ENCODE data around the gene TMEM91.
"Not testable (repeated sequence)": the region's sequence is repeated elsewhere in the genome, so short reads cannot be mapped to it uniquely, and the experiment has no call there.

Gene TMEM91

GRCh38 chr19:41376998-41377365, 649 bp downstream of the TMEM91 start:
- Histone ChIP-seq H3K4me1 (ENCODE audit: low read depth, poor library complexity, severe bottlenecking) (peaks cover 6% of the 10 kb centered on the region), H4K20me1 (ENCODE audit: insufficient read depth) (no peaks in the 10 kb centered on the region), H3K79me2 (ENCODE audit: insufficient read depth, low read depth) (no peaks in the 10 kb centered on the region), H3K36me3 (ENCODE audit: insufficient read depth) (no peaks in the 10 kb centered on the region), H3K4me3 (IDR thresholded peaks at IDR 0.05; ENCODE audit: insufficient read depth, low read depth, low read length) (no peak overlapping the region), H3K27me3 (ENCODE audit: insufficient read depth, low read depth) (no peaks in the 10 kb centered on the region), H3K9ac (no peak overlapping the region), H3K4me2 (no peak overlapping the region), H3K27ac (no peak overlapping the region), H2AFZ (ENCODE audit: low read depth) (no peak overlapping the region)
- no peak for TF ChIP-seq CTCF (conservative IDR thresholded peaks at IDR 0.05; ENCODE audit: low read depth, low read length)

- Histone ChIP-seq H3K36me3 (ENCODE audit: insufficient read depth) (no peaks in the 10 kb centered on the region), H3K4me1 (ENCODE audit: low read depth, poor library complexity, severe bottlenecking) (peaks cover 6% of the 10 kb centered on the region), H3K4me2 (no peak overlapping the region), H4K20me1 (ENCODE audit: insufficient read depth) (no peaks in the 10 kb centered on the region), H3K27me3 (ENCODE audit: insufficient read depth, low read depth) (no peaks in the 10 kb centered on the region), H3K9ac (no peak overlapping the region), H2AFZ (ENCODE audit: low read depth) (no peak overlapping the region), H3K79me2 (ENCODE audit: insufficient read depth, low read depth) (no peaks in the 10 kb centered on the region), H3K4me3 (IDR thresholded peaks at IDR 0.05; ENCODE audit: insufficient read depth, low read depth, low read length) (no peak overlapping the region), H3K27ac (no peak overlapping the region)
- TF ChIP-seq CTCF (conservative IDR thresholded peaks at IDR 0.05; ENCODE audit: low read depth, low read length) = no peak
These were observed 1.8 kb downstream of the TMEM91 start for GRCh38 chr19:41377977-41378709.

- not testable (repeated sequence) for H3K4me3 ChIP-seq (IDR thresholded peaks at IDR 0.05; ENCODE audit: insufficient read depth, low read depth, low read length); H2AFZ ChIP-seq (ENCODE audit: low read depth); H4K20me1 ChIP-seq (ENCODE audit: insufficient read depth); H3K79me2 ChIP-seq (ENCODE audit: insufficient read depth, low read depth); H3K9ac ChIP-seq; H3K27me3 ChIP-seq (ENCODE audit: insufficient read depth, low read depth); H3K4me2 ChIP-seq; H3K4me1 ChIP-seq (ENCODE audit: low read depth, poor library complexity, severe bottlenecking); H3K36me3 ChIP-seq (ENCODE audit: insufficient read depth); H3K27ac ChIP-seq
These were observed 5.2 kb downstream of the TMEM91 start for GRCh38 chr19:41381536-41381935.

GRCh38 chr19:41384351-41384750, 8.0 kb downstream of the TMEM91 start:
- no peak overlapping the region for H3K4me2 ChIP-seq

More at GRCh38 chr19:41384351-41384750, 8.0 kb downstream of the TMEM91 start:
- no peak for TF ChIP-seq CTCF (conservative IDR thresholded peaks at IDR 0.05; ENCODE audit: low read depth, low read length)
- Histone ChIP-seq H3K9ac (no peak overlapping the region), H2AFZ (ENCODE audit: low read depth) (no peak overlapping the region), H3K79me2 (ENCODE audit: insufficient read depth, low read depth) (no peaks in the 10 kb centered on the region), H3K4me3 (IDR thresholded peaks at IDR 0.05; ENCODE audit: insufficient read depth, low read depth, low read length) (no peak overlapping the region), H3K27me3 (ENCODE audit: insufficient read depth, low read depth) (no peaks in the 10 kb centered on the region), H3K27ac (no peak overlapping the region), H4K20me1 (ENCODE audit: insufficient read depth) (no peaks in the 10 kb centered on the region), H3K4me1 (ENCODE audit: low read depth, poor library complexity, severe bottlenecking) (no peaks in the 10 kb centered on the region), H3K36me3 (ENCODE audit: insufficient read depth) (no peaks in the 10 kb centered on the region)

Data from KMS-11 (cell line).